Activated T-helper 9 cell treated with anti-CD3 and anti-CD28 coated beads, Interleukin-2, amount 50 U/mL, for 16 hours (primary cell): ENCODE results near the gene SUMO2.
"Not testable (repeated sequence)": the region's sequence is repeated elsewhere in the genome, so short reads cannot be mapped to it uniquely, and the experiment has no call there.

Experiments
- DNase-seq: peaks from one replicate; pipeline ENCODE4 v3.0.0-alpha.2; 2020; ENCODE audit warnings: low read depth

Gene SUMO2

DNA sequence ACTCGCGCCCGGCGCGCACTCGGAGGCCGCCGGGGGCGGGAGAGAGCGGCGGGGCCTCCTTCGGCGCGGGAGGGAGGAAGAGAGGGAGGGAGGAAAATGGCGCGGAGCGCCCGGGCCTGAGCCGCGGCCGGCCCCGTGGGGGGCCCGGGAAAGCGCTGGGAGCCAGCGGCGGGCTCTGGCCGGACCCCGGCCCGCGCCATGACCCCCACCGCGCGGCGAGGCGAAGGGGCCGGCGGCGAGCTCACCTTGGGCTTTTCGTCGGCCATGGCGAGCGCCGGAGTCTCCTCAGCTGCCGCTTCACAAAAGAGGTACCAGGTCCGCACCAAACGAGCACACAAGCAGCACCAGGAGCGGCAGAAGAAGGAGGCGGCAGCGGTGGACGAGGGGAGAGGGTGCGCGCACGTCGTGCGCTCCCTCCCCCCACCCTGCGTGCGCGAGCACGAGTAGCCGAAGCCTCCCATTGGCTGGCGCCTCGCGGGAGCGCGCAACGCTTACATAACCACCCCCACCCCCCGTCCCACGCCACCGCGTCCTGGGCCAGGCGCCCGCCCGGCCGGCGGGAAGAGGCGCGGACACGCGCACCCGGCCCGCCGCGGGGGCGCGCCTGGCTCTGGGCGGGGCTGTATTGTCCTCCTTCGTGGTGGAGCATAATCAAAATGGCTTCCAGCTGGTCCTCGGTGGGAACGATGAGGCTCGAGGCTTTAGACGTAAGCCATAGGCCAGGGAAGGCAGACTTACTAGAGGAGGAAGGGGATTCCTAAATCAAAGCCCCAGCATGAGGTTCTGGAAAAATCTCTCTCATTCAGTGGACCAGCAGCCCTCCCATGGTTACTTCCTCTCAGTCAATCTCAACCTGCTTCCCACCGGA is at the start of gene SUMO2:
Gene SUMO2 (minus strand): TSS at position 391 of the 868 bp plus-strand sequence. CDS start 125 bp downstream, at position 266.
- peak; percentile 93 for DNase-seq

DNA sequence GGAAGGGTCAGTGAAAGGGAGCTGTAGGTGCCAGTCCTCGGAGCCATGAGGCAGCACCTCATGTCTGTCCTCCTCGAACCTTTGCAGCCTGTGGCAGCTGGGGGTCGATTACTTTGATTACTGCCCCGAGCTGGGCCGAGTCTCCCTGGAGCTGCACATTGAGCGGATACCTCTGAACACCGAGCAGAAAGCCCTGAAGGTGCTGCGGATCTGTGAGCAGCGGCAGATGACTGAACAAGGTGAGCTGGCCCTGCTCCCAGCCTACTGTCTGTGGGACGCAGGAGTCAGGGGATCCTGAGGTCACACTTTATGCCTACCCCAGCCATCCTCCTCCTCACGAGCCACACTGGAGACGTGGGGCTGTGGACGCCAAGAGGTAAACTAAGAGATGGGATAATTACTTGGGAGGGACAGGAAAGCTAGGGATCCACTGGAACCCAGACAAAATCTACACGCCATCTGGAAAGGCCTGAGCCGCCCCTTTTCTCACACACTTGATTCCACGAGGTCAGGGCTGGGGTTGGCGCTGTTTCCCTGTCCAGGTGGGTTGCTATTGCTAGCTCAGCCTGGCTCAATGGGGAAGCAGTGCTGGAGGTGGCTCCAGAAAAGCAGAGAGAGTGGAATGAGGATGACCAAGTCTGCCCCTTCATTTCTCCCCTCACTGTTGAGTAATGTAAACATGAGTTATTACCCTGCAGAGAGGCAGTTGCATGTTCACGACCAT is 49.1 kb upstream of the SUMO2 start:
- DNase-seq, result no peak

DNA sequence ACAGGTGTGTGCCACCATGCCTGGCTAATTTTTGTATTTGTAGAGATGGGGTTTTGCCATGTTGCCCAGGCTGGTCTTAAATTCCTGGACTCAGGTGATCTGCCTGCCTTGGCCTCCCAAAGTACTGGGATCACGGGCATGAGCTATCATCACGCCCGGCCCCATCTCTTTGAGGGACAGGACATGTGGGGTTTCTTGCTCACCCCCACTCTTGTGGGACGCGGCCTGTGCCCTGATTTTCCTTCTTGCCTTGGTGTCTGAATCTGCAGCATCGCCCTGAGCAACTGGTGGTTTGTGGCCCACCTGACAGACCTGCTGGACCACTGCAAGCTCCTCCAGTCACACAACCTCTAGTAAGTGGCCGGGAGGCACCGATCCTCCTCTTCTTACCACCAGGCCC is 48.3 kb upstream of the SUMO2 start:
- DNase-seq, result no peak

DNA sequence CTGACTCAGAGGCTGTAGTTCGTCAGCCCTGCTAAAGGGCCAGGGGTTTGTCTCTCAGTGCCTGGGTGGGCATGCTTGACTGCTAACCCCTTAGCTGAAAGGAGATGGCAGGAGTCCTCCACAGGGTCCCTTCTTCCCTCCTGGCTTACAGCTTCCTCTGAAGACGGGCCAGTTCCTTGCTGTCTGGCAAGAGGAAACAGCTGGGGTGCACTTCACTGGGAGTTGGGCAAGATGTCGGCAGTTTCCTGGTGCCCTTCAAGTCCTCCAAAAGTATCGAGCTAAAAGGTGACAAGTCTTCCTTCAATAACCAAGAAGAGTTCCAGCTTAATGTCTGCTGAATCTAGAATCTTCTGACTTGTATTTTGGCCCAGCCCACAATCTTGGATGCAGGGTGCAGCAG is 46.1 kb upstream of the SUMO2 start:
- no peak for DNase-seq

DNA sequence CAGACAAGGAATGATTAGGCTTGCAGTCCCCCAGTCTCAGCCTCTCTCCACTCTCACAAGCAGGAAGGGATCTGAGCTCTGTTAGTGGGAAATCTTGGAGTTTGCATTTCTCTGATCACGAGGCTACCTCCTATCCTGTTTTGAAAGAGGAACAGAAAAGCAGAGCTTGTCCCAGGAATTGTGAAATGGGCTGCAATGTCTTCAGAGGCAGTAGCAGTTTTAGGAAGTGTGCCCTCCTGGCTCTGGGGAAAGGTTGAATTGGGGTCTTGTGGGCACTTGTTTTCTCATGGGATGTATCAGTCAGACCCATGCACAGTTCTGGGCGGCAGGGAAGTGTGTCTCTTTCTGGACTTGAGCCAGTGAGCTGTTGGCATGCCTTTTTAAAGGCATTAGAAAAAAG is 45.5 kb upstream of the SUMO2 start:
- DNase-seq, result no peak

GRCh38 chr17:75227729-75228128 is 45.0 kb upstream of the SUMO2 start:
- DNase-seq, result no peak

- DNase-seq, result no peak
Measured at GRCh38 chr17:75225016-75225415, 42.3 kb upstream of the SUMO2 start.

DNA sequence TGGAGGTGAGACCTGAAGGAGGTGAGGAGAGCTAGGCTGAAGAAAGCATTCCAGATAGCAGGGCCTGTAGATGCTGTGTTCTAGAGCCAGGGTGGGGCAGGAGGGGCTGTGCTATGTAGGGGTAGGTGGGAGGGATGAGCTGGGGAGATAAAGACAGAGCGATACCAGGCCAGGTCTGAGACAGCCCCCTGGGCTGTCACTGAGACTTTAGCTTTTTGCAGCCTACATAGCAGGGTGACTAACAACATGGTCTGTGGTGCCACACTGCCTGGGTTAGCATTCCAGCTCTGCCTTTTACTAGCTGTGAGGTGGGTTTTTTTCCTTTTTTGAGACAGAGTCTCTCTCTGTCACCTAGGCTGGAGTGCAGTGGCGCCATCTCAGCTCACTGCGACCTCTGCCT is 37.1 kb upstream of the SUMO2 start:
- no peak for DNase-seq

DNA sequence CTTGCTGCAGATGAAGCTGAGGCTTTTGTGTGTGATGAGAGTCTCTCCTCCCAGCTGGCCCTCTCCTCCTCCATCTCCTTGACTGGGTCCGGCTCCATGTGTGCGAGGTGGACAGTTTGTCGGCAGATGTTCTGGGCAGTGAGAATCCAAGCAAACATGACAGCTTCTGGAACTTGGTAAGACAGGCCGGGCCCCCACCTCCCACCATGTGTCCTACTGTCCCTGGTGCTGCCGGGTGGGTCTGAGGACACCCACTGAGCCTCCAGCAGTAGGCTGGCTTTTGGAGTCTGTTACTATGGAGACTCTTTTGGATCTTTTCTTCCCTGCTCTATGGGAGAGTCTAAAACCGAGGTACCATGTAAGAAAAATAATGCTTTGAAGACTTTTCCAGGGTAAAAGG is 35.4 kb upstream of the SUMO2 start:
- no peak for DNase-seq

DNA sequence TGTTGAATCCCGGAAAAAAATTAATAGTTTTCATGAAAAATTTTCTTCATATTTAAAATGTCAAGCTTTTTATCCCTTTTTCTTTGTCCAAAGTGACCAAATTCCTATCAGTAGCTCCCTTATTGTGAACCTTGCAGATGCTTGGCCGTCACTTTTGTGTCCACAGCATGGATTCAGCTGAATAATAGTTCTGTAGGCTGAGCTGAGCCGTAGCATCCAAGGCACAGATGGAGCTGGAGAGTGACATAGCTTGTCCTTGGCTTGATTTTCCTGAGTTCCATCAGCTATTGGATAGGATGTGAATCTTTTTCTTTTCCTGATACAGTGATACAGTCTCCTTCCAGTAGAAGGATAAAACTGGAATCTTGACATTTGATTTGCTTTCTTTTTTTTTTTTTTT is 26.3 kb upstream of the SUMO2 start:
- no peak for DNase-seq

- DNase-seq, result no peak
Measured at GRCh38 chr17:75208161-75208560, 25.4 kb upstream of the SUMO2 start.

DNA sequence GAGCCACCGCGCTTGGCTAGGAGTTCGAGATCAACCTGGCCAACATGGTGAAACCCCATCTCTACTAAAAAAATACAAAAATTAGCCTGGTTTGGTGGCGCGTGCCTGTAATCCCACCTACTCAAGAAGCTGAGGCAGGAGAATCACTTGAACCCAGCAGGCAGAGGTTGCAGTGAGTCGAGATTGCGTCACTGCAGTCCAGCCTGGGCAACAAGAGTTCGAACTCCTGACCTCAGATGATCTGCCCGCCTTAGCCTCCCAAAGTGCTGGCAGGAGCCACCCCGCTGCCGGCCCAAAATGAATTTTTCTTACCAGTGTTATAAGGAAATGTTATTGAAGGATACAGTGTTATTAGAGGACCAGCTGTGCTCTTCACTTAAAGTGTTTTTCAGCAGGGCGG is 25.0 kb upstream of the SUMO2 start:
- no peak for DNase-seq

DNA sequence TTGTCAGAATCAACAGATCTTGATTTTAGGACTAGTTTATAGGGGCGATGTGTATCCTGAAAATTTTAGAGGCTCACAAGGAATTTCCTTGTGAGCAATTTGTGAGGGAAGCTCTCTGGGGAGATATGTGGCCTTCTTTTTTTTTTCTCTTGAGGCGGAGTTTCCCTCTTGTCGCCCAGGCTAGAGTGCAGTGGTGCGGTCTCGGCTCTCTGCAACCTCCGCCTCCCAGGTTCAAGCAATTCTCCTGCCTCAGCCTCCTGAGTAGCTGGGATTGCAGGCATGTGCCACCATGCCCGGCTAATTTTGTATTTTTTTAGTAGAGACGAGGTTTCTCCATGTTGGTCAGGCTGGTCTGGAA is 24.3 kb upstream of the SUMO2 start:
- DNase-seq, result not testable (repeated sequence)

DNA sequence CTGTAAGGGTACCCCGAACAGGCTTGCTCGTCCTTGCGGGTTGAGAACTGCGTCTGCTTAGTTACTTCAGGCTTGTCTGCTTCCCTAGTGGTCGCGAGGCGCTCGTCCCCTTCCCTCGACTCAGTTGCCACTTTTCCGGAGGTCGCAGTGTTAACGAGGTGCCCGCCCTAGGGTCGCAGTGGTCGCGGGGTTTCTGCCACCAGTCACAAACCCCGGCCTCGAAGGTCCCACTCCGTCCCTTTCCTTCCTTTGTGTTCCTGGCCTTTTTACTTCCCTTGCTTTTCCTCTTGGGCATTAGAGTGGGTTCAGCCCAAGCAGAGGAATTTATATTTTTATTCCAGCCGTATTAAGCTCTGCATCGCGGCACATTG is 23.0 kb upstream of the SUMO2 start:
- no peak for DNase-seq

DNA sequence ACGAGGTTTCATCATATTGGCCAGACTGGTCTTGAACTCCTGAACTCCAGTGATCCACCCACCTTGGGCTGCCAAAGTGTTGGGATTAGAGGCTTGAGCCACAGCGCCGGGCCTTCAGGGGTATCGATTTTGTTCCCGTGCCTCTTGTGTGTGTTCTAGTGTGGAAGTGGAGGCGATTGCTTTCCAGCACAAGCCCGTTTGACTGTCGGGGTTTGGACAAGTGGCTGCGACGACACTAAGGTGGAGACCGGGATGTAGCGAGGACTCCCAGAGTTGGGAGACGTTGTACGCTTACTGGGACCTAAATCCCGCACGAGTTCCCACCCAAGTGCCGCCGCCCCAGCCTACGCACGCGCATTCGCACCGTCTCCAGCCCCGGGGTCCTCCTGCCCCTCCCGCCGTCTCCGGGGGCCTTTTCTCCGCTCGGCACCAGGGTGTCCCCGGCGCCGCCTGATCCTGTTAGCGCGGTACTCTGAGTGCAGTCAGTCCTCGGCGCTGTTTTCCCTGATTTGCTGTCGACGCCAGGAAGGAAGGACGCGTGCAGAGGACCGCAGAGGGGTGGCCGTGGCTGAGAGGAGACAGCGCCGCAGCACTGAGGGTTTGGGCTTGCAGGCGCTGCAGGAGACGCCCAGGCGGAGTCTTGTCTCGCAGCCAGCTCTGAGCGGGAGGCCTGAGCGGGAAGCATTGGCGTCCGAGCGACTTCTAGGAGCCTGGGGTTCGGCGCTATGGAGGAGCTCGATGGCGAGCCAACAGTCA is 22.5 kb upstream of the SUMO2 start, which contains the start of gene NUP85:
Gene NUP85 (plus strand): TSS at position 643 of the 756 bp plus-strand sequence. CDS start 83 bp downstream, at position 726.
- peak; percentile 88 for DNase-seq

DNA sequence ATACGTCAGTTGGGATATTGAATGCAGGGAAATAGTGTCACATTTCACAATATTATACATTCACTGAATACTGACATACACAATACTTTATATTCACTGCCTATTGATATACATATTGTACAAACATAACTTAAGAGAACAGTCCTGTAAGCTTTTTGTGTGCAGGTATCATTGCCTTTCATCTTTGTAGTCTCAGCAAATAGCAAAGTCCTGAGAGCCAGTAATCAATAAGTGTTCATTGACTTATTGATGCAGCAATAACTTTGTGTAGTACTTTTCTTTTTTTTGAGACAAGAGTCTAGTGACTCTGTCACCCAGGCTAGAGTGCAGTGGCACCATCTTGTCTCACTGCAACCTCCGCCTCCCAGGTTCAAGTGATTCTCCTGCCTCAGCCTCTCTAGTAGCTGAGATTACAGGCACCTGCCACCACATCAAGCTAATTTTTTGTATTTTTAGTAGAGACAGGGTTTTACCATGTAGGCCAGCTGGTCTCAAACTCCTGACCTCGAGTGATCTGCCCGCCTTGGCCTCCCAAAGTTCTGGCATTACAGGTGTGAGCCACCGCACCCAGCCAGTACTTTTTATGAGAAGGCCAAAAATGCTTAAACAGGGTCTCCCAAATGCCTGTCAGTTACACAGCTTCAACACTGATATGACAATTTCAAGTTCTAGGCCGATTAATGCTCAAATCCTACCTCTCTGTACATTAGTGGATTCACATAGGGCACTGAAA is 17.3 kb upstream of the SUMO2 start:
- DNase-seq, result no peak

GRCh38 chr17:75194879-75195278 is 12.1 kb upstream of the SUMO2 start:
- no peak for DNase-seq

GRCh38 chr17:75191584-75191983 is 8.8 kb upstream of the SUMO2 start:
- no peak for DNase-seq

GRCh38 chr17:75188614-75189013 is 5.9 kb upstream of the SUMO2 start:
- no peak for DNase-seq

GRCh38 chr17:75183999-75184884 is 1.5 kb upstream of the SUMO2 start:
- DNase-seq, result no peak

GRCh38 chr17:75182319-75182568 is 515 bp downstream of the SUMO2 start:
- DNase-seq, result no peak
